Left forelimb (tissue), 1 donor: ENCODE data around the gene TMIGD3.

Source experiments
- DNase-seq: peaks from one replicate; pipeline ENCODE4 v3.0.0-alpha.2; 2018; ENCODE audit warnings: low spot score

Gene TMIGD3

GRCh38 chr1:111475701-111476100 lies 27.7 kb downstream of the TMIGD3 start:
- no peak for DNase-seq

DNA sequence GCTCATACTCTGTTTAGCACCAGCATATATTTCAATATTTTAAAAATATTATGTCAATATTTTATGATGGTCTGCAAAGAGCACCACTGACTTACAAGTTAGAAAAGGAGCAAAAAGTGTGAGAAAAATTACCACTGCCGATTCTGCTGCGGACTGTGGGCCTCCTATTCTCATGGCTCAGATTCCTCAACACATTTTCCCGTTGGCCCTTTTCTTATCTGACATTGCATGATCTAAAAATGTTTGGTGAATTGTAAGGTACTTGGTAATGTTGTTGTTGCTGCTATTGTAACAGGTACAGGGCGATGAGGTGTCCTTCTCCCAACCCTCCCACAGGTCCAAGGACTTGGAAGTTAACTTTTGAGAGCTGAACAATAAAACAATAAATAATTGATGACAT lies 28.9 kb downstream of the TMIGD3 start:
- DNase-seq = no peak

DNA sequence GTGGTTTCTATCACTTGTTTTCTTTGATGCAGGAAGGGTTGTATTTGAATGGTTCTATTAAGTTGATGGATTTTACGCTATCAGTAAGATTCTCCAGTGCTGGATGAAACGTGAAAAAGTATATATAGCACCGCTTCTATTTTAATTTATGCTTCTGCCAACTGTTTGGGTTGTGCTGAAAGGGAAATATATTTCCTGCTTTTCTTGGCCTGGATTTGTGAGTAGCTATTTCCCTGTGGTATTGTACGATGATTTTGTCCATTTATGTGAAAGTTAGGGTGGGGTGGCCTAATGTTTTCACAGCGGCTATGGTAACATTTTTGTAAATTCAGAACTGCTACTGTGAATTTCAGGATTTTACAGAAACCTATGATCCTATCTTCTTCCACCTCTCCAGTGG lies 29.3 kb downstream of the TMIGD3 start:
- no peak for DNase-seq

- no peak for DNase-seq
Observed at GRCh38 chr1:111471538-111471937, 31.9 kb downstream of the TMIGD3 start.

DNA sequence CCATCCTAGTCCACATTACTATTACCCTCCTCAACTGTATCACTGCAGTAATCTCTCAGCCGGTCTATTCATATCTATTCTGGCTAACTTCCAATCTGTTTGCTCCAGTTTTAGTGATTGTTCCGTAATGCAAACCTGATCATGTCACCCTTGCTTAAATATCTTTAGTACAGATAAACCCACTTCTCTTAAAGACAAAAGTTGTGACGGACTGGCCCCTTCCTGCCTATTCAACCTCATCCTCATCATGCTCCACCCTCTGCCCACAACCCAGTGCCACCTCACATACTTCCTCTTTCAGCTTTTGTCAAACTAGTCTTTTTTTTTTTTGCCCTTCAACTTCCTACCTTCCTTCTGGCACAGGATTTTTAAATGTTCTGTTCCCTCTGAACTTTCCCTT lies 32.4 kb downstream of the TMIGD3 start:
- DNase-seq = no peak

DNA sequence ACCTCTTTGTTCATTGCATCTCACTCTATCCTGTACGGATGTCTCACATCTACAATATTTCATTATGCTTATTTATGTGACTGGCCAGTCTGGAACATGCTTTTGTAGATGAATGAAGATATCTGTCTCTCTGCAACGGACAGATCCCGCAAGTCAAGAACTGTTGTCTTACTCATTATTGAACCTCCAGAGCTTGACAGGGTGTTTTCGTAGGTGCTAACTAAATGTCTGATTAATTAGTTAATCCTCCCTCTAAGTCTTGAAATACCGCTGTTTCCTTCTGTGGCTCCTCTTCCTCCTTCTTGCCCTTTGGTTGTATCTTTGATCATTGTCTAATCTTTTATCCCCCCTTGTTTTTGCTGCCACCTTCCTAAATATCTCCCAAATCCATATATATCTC lies 32.8 kb downstream of the TMIGD3 start:
- no peak for DNase-seq

GRCh38 chr1:111469539-111469938 lies 33.9 kb downstream of the TMIGD3 start:
- DNase-seq = no peak

- DNase-seq = no peak
Observed at GRCh38 chr1:111468717-111469100, 34.7 kb downstream of the TMIGD3 start.

GRCh38 chr1:111467865-111468716 lies 35.3 kb downstream of the TMIGD3 start:
- DNase-seq = no peak

DNA sequence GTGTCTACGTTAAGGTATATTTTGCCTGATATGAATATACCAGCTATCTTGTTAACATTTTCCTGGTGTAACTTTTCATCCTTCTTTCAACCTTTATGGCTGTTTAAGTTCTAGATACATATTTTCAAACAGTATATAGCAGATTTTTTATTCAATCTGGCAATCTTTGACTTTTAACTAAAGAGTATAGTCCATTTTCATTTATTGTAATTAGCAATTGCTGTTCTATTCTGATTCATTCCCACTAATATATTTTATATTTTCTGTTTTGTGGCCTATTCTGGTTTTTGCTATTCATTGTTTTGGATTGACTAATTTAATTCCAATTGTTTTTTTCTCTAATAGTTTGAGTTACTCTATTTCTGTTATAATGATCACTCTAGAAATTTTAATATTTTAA lies 37.0 kb downstream of the TMIGD3 start:
- no peak for DNase-seq

DNA sequence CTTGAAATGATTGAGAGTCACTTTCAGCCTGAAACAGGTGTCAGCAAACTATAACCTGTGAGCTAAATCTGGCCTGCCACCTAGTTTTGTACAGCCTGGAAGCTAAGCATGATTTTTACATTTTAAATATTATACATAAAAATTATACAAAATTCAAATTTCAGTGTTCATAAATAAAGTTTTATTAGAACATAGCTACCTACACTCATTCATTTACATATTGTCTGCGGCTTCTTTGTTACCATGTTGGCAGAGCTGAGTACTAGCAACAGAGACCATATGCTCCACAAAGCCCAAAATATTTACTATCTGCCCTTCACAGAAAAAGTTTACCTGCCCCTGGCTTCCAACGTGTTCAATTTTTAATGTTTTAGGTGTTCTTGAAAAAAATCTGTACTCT lies 37.7 kb downstream of the TMIGD3 start:
- no peak for DNase-seq

DNA sequence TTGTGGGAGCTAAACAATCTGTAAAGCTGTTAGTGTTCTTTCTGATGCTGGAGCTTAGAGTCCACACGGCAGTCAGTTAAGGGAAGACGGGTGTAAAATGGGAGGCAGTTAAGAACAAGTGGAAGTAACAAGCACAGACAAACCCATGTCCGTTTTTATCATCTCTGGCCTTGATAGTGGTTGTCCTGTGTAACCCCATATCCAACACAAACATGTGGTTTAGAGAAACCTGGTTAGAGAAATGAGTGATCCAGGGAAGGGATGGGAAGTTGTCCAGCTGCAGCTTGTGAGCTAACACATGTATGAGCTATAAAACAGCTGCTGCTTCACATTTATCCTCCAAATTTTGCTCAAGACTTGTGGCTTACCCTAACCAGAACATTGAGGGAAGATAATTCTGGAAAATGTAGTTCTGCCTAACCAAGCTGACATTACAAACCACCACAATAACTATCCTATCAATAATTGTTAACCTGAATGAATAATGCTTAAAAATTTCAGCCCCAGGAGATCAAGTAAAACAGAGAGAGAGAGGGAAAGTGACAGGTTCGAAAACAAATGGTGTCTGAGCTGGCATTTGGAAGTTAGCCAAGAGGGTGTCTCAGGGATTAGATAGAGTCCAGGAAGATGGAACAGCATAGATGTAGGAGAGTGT lies 40.3 kb downstream of the TMIGD3 start:
- no peak for DNase-seq

DNA sequence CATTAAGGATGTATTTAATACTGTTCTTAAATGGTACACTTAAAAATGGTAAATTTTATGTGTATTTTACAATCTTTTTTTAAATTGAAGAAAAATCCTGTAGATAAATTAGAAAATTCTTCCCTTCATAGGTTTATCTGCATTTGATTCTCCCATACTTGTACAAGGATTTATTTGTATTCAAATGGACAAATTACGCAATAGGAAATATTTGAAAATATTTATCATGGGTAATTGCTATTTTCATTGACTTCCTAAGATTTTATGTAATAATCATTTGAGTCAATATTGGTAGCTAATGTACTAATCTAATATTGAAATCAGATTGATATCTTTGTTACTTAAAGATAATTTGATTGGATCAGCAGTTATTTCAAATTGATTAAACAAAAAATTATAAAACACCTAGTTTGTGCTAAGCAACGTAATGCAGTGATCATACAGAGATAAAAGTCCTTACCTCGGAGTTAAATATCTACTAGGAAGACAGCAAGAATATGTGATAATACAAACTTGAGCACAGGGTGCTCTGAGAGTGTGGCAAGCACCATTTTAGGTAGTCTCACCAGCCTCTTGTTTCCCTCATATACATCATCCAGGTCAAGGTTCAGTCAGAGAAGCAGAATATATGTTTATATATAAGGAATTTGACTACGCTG lies 40.9 kb downstream of the TMIGD3 start:
- no peak for DNase-seq

DNA sequence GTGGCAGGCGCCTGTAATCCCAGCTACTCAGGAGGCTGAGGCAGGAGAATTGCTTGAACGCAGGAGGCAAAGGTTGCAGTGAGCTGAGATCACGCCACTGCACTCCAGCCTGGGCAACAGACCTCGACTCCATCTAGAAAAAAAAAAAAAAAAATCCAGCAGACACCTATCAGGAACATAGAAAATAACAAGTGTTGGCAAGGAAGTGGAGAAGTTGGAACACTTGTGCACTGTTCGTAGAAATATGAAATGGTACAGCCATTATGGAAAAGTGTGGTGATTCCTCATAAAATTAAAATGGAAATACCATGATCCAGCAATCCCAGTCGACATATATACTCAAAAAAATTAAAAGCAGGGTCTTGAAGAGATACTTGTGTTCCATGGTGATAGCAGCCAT lies 41.7 kb downstream of the TMIGD3 start:
- no peak for DNase-seq

DNA sequence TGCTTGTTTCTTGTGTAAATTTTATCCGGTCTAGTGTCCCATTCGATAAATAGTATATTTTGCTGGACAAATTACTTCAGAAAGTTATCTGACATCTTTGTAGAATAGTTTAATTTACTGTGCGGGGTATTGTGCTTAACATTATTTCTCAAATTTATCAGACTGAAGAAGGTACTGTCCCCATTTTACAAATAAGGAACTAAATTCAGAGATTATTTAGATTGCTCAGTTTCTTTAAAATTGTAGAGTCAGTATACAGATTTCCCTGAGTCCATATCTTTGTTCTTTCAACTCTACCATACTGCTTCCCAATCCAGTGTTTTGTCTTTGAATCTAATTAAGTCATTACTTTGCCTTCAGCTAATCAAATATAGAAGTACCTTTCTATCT lies 47.8 kb downstream of the TMIGD3 start:
- DNase-seq = no peak

DNA sequence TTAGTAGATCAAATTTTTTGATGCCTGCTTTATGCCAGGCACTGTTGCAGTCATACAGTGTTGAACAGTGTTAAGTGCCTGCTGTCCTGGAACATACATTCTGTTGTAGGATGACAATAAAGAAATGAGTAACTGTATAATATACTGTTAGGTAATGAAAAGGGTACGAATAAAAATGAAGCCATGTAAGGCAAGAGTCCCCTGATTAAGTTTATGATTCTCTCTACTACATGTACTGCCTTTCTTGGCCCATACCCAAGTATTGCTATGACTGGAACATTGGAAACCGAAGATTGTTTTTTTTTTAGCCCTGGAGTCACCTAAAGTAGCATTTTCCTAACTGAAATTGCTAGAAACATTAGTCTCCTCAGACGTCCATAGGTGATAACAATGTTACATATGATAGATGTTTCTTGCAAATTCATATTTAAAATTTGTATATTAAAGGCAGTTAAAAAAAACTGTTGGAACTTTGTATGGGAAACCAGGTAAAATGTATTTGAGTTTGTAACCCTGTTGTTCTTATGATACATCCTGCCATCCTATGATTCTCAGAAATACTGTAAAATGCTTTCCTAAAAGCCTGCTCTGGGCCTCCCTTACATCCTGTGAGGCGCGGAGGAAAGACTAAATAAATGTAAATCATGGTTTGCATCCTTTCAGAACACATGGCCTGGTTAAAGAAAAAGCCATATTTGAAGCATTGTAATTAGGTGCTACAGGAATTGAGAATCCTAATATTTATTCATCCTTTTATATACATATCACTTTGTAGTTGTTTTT lies 48.4 kb downstream of the TMIGD3 start:
- no peak for DNase-seq

DNA sequence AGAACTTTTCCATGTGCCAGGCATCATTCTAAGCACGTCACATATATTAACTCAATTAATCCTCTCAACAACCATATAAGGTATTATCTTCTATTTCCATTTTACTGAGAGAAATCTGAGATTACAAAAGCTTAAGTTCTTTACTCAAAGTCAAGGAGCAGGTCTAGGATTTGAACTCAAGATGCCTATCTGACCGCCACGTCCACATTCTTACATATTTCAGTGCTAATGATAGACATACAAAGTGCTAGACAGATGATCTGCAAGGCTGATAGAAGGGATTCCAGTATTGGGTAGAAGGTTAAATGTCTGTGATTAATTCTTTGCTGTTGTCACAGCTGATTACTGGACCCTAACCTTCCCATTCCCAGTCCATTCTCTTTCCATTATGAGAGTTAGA lies 49.7 kb downstream of the TMIGD3 start:
- no peak for DNase-seq

DNA sequence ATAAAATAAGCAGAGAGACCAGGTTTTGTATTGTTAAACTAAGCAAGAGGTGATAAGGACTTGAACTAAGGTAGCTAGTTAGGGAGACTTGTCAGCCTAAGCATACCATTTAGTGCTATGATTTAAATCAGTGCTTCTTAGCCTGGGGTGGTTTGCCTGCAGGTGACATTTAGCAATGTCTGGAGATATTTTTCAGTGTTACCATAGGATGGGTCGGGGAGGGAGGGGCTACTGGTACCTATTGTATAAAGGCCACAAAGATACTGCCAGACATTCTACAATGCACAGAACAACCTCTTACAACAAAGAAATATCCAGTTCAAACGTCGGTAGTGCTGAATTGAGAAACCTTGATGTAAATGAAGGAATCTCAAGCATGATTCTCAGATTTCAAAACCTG lies 50.9 kb downstream of the TMIGD3 start:
- no peak for DNase-seq

DNA sequence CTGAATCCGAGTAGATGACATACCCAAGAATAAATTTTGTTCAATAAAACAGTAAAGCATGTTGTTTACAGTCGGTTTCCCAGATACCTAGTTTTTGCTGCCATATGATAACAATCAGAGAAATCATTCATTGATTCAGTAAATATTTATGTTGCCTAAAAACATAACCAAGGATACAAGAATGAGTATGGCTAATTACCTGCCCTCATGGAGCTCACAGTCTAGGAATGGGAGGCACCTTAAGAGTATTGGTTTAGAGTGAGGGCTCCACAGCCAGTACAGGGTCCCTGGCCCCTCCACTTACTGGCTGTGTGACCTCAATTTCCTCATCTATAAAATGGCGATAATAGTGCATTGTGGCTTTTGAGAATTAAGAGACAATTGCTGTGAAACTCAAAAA lies 53.2 kb downstream of the TMIGD3 start:
- no peak for DNase-seq

- DNase-seq = no peak
Observed at GRCh38 chr1:111449703-111450017, 53.8 kb downstream of the TMIGD3 start.

DNA sequence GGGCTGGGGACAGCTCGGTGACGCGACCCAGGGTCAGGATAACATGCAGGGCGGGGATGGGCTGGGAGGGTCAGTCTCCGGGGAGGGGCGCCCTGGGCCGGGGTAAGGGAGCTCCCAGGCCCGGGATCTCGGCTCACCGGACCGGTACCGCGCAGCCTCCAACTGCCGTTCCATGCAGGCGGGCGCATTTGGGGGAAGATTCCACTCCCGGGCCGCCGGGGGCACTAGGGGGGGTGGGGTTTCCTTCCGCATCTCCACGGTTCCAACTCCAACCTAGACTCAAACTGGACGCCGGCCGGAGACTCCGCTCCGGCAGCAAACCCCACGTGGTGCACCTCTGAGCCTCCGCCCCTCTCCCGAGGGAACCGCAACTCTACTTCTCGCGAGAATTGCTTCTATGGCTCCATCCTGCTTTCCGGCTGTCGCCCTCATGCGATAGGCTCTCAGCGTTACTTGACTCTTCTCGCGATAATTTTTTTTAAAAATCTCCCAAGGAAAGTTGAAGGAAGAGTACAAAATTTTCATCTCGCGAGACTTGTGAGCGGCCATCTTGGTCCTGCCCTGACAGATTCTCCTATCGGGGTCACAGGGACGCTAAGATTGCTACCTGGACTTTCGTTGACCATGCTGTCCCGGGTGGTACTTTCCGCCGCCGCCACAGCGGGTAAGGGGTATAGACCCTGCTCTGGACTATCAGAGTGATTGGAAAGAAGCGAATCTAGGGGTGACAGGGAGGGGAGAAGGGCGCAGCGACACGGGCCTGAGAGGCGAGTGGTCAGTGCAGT lies 54.3 kb downstream of the TMIGD3 start, which contains the start of the genes ATP5PB and WDR77:
Gene ATP5PB, plus strand, starts transcription at position 547 of the 785 bp plus-strand sequence. Its CDS starts 78 bp downstream, at position 625.
Gene WDR77, minus strand, starts transcription at position 339 of the 785 bp plus-strand sequence. Its CDS starts 87 bp downstream, at position 252.
- peak; percentile 94 for DNase-seq
